Activated CD4-positive, alpha-beta T cell treated with anti-CD3 and anti-CD28 coated beads, Interleukin-10, Interleukin-2, amounts not matched to agents 100 ng/mL and 50 ng/mL, durations not matched to agents 16 hours and 8 hours (primary cell): Measurements from ENCODE around the gene ENHO.
A peak's percentile ranks its signal among the peaks of the same experiment; 100 is the strongest.
"Not testable (repeated sequence)": the region's sequence is repeated elsewhere in the genome, so short reads cannot be mapped to it uniquely, and the experiment has no call there.

ENCODE experiments used
- DNase-seq: peaks from one replicate; pipeline ENCODE4 v3.0.0-alpha.2; 2020

ENHO gene

DNA sequence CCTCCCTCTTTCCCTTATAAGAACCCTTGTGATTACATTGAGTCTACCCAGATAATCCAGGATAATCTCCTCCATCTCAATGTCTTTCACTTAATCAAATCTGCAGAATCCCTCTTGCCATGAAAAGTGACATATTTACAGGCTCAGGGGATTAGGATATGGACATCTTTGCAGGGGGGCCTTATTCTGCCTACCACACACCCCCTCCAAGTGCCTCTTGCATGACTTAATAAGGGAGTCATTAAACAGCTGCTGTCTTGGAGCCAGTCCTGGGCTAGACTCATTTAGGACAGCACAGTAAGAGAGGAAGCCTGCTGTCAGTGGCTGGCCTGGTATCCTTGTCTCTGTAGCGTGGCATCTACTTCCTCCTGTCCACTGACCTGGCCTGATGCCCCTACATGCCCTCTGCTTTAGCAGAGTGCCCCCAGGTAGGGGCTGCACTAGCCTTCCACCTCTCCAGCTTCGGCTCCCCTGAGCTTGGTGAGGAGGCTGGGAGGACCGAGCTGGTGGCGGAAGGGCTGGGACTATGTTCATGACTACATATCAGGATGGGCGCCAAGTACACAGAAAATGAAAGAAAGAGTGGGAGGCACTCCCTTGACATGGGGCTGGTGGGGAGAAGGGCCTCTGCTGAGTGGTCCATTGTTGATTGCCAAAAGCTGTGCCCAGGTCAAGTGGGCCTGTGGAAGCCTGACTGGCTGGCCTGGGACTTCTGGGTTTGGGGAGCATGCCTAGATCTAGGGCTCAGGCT, 17.2 kb downstream of the ENHO start:
- DNase-seq = no peak

DNA sequence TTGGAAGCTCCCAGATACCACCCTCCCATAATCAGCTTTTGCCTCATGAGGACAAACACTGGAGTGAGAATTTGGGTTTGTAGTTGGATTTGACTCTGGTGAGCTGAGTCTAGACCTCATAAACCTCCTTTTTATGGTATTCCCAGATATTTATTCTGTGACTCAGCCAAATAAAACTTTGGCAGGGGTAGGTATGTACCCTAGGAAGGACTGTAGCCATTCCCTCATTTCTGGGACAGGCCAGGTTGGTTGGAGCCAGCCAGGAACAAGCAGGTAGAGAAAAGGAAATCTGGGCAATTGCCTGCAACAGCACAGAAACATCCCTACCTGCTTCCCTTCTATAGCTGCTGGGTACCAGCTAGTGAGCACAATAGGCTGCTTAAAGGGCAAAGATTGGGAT, 19.4 kb downstream of the ENHO start:
- DNase-seq = no peak

- DNase-seq = no peak
These were observed 19.9 kb downstream of the ENHO start for GRCh38 chr9:34502891-34503290.

- DNase-seq = no peak
These were observed 20.3 kb downstream of the ENHO start for GRCh38 chr9:34502471-34502870.

DNA sequence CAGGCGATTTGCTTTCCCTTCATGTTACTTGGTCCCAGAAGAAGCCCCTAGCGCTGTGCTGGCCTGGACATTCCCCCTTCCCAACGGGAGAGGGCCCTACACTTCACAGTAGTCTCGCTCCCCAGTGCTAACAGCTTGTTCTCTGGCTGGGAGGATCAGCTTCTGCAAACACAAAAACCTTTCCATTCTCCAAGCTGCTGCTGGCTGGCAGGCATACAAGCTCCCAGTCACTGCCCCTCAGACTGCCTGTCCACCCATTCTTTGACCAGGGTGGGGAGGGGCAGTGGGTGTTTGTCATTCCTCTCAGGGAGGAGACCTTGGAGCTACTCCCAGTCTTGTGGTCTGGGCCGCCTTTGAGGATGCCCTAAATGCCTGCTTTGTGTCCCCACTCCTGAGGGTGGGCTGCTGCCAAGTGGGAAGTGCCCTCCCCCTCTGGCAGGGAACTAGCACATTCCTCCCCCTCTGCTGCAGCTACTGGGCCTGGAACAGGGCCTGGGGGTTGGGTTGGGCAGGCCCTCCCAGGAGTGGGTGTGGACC, 20.8 kb downstream of the ENHO start:
- no peak for DNase-seq

GRCh38 chr9:34501372-34501771, 21.4 kb downstream of the ENHO start:
- no peak for DNase-seq

DNA sequence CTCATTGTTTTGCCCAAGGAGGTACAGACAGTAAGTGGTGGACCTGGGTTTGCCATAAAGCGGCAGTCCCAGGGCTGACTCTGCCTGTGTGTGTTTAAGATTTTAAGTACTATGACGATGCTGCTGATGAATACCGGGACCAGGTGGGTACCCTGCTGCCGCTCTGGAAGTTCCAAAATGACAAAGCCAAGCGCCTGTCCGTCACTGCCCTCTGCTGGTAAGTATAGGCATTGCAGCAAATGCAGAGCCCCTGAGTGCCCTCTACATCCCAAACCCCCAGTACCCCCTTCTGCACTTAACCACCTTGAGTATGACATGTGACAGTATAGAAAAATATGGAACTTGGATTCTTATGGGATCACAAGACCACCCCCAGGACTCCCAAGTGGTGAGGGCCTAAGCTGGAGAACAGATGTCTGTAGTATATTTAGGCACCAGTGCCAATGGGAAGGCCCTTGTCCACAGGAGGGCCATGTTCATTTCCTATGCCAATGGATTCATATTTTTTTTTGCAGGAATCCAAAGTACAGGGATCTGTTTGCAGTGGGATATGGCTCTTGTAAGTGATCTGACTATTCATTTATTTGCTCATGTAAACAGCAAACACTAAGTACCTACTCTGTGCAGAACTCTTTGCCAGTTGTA, 22.0 kb downstream of the ENHO start:
- DNase-seq = peak; percentile 87

DNA sequence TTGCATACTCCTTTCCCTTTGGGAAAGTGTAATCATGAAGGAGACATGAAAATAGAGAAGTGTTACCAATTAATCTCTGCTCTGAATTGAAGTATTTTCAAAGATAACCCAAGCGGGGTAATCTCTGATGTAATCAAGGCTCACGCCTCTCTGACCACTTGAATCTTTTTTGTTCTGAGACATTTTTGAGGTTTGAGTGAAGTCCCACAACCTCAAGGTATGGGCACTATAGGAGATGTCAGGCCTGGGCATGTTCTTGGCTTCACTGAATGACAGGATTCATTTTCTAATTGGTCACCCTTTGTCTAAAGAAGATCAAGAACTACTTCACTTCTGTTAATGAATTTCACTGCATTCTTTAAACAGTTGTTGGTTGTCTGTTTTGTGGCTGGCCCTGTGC, 23.7 kb downstream of the ENHO start:
- no peak for DNase-seq

GRCh38 chr9:34498553-34498952, 24.2 kb downstream of the ENHO start:
- DNase-seq = no peak

DNA sequence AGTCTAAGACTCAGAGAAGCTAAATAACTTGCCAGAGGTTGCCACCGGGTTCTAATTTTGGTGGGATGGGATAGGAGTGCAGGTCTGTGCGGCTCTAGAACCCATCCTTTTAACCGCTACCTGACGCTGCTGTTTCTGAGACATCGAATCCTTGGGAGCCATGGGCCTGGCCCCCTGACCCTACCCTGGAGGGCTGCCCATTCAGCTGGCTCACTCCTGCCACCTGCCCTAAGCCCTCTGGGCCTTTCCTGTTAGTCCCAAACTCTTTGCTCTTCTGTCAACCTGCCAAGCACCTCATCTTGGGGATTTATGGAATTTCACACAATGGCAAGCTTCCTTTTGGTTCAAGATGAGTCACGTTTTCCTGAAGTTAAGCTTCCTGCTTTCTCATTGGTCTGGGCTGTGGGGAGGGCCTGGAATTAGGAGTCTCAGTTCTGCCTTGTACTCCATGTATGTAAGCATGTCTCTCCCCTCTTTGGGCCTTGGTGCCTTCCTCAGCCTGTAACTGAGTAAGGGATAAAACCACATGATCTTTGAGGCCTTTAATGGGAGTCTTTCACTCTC, 26.6 kb downstream of the ENHO start:
- no peak for DNase-seq

GRCh38 chr9:34493972-34494535, 28.7 kb downstream of the ENHO start:
- DNase-seq = peak; percentile 13

- DNase-seq = no peak
These were observed 30.7 kb downstream of the ENHO start for GRCh38 chr9:34492051-34492450.

DNA sequence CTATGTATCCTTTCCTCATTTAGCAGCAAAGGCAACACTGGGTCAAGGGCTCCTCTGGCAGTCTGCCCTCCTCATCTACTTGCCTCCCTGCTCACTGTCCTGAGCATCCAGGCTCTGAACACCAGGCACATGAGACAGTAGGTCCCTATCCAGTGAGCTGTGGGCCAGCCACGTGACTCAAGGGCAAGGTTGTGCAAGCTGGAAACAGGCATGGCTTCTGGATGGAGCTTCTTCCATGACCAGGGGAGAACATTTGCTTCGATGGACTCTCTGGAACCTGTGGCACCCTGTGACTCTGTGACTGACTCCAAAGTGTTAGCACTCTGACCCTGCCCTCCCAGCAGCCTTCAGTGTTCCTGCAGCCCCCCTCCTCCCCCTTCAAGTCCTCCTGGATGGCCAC, 31.2 kb downstream of the ENHO start:
- DNase-seq = no peak

- DNase-seq = no peak
These were observed 32.0 kb downstream of the ENHO start for GRCh38 chr9:34490760-34491159.

DNA sequence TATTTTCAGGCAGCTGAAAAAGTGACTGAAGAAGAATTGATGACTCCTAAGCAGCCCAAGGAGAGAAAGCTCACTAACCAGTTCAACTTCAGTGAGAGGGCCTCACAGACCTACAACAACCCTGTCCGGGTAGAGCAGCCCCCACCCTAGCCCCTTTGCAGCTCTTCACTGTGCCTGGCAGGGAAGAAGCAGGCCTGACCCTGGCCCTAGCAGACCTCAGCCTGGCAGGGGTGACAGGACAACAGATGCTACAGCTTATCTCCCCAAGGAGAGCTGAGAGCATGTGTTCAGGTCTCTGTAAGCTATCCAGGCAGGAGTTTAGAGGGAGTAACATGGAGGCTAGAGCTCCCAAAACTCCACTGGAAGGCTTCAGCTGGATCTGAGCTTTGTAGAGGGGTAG, 32.4 kb downstream of the ENHO start:
- no peak for DNase-seq

- DNase-seq = no peak
These were observed 36.2 kb downstream of the ENHO start for GRCh38 chr9:34486572-34486971.

DNA sequence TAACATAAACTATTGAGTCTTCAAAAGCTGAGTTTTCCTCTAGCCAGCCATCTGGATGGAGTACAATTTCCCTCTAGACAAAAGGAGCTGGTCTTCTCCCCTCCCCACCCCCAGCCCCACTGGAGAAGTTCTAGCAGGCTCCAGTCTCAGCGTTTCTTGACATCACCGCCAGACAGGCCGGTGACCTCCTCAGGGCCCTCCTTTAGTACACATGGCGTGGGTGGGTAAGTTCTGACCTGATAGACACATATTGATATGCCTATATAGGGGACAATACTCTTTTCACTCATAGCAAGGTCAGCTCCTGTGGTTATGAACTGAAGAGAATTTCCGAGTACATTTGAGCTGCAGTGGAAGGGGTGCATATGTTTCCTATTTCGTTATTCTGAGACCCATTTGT, 37.0 kb downstream of the ENHO start:
- DNase-seq = no peak

- DNase-seq = no peak
These were observed 38.1 kb downstream of the ENHO start for GRCh38 chr9:34484678-34485077.

- not testable (repeated sequence) for DNase-seq
These were observed 40.0 kb downstream of the ENHO start for GRCh38 chr9:34482746-34483145.

- not testable (repeated sequence) for DNase-seq
These were observed 41.2 kb downstream of the ENHO start for GRCh38 chr9:34481620-34482019.

- no peak for DNase-seq
These were observed 43.3 kb downstream of the ENHO start for GRCh38 chr9:34479431-34479866.

DNA sequence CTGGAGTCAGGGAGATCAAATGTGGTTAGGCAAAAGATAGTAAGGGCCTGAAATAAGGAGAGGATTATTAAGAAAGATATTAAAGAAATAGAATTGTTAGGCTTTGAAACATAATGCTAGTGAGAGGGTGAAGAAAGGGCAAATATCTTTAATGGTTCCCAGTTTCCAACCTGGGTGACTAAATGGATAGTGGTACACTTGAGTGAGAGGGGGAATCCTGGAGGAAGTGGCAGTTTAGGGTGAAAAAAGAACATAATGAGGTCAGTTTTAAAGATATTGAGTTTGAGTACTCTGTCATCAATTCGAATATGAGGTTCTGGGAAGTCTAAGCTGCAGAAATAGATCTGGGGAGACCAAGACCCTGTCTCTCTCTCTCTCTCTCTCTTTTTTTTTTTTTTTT, 45.2 kb downstream of the ENHO start:
- no peak for DNase-seq

DNA sequence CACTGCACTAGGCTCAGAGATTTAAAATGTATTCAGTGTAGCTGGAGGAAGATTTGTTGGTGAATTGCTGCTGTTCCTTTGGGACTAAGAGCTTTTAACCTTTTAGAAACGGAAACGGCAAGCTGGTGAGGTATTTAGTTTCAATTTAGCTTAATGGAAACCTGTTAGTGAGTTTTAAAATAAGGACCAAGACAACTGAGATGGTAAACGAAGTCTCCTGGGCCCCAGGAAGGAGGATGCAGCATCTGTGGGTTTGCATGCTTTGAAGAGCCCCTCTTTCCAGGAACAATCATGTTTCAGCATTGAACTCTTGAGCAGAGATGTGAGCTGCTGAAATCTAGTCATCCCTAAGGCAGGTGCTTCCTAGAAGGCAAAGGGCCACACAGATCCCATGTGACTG, 47.7 kb downstream of the ENHO start:
- DNase-seq = no peak
